Measurements from ENCODE around the gene STRN3.
"Not testable (repeated sequence)": the region's sequence is repeated elsewhere in the genome, so short reads cannot be mapped to it uniquely, and the experiment has no call there.

STRN3 gene

DNA sequence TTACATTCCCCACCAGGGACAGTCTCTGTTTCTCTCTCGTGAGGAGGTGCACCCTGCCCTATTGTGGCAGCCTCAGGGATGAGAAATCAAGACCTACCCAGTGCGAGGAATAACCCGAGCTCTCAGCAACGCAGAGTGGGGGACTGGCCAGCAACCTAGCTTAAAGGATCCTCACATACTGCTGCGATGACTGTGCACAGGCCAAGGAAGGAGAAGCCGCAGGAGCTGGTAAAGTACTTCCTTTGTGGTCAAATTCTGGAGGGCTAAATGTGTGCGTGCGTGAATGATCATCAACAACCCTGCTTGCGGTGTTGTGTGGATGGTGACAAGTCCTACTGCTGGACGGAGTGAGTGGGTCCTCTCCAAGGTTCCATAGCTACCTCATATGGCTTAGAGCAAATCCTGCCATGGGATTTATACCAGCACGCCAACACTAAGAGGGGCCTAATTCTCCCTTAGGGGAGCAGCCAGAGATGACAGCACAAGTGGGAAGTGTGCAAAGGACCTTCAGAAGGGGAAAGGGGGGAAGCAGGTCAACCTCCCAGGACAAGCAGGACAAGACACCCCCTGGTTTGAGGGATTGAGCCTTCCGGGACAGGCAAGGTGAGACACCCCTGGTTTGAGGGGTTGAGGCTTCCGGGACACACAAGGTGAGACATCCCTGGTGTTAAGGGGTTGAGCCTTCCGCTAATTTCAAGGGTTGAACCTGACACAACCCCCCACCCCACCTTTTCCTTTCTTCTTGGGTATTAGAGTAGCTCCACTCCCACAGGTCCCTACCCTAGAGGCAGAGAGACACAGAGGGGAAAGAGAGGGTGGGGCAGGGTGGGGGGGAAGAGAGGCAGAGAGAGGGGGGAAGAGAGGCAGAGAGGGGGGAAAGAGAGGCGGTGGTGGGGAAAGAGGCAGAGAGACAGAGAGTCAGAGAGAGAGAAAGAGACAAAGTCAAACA is 59.5 kb downstream of the STRN3 start:
- H3F3A ChIP-seq (ENCODE audit: control insufficient read depth, insufficient read depth), result no peaks in the 10 kb centered on the region
- H3K4me3 ChIP-seq (ENCODE audit: low read length), result no peak overlapping the region
- no peaks in the 10 kb centered on the region for H4K20me1 ChIP-seq (ENCODE audit: control insufficient read depth, insufficient read depth, low read depth, low read length)
- no peak overlapping the region for H3K4me2 ChIP-seq (ENCODE audit: low read length)
- no peak for TF ChIP-seq EZH2phosphoT487 (IDR thresholded peaks at IDR 0.05; ENCODE audit: borderline replicate concordance, low read length)
- no peaks in the 10 kb centered on the region for H3K4me1 ChIP-seq (ENCODE audit: control insufficient read depth, low read length)
- H3K27me3 ChIP-seq (ENCODE audit: control insufficient read depth, low read length), result no peaks in the 10 kb centered on the region
- no peak overlapping the region for H3K27ac ChIP-seq (ENCODE audit: low read depth, low read length)
- H3K9me2 ChIP-seq (replicated peaks; ENCODE audit: control insufficient read depth, low read length), result no peaks in the 10 kb centered on the region
- peaks cover 12% of the 10 kb centered on the region; the same call in 1 of the 2 replicates for H3K9me3 ChIP-seq (ENCODE audit: control insufficient read depth, insufficient read depth, low read length)
- H3K36me3 ChIP-seq (ENCODE audit: control insufficient read depth, low read length), result peaks cover 15% of the 10 kb centered on the region
- H3K79me2 ChIP-seq (ENCODE audit: control insufficient read depth, low read length), result peaks cover 96% of the 10 kb centered on the region

DNA sequence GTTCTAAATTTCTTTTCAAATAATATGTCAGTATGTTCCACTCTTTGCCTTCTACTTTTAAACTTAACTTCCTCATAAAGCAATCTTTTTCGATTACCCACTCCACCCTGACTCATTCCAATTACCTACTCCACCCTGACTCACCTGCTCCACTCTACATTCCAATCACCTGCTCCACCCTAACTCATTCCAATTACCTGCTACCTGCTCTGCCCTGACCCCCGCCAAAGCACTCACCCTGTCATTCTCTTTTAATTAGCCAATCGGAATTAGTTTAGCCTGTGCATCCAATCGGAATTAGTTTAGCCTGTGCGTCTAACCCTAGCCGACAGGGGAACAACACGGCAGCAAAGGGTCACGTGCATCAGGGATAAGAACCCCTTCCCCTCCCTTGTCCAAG is 60.3 kb downstream of the STRN3 start:
- H3K4me2 ChIP-seq (ENCODE audit: low read length); H3K27me3 ChIP-seq (ENCODE audit: control insufficient read depth, low read length); H3F3A ChIP-seq (ENCODE audit: control insufficient read depth, insufficient read depth); H3K9me2 ChIP-seq (replicated peaks; ENCODE audit: control insufficient read depth, low read length); H3K4me1 ChIP-seq (ENCODE audit: control insufficient read depth, low read length); H4K20me1 ChIP-seq (ENCODE audit: control insufficient read depth, insufficient read depth, low read depth, low read length); H3K27ac ChIP-seq (ENCODE audit: low read depth, low read length); H3K4me3 ChIP-seq (ENCODE audit: low read length): not testable (repeated sequence)
- peaks cover 15% of the 10 kb centered on the region for H3K36me3 ChIP-seq (ENCODE audit: control insufficient read depth, low read length)
- H3K9me3 ChIP-seq (ENCODE audit: control insufficient read depth, insufficient read depth, low read length), result peaks cover 12% of the 10 kb centered on the region; the same call in 1 of the 2 replicates
- peaks cover 96% of the 10 kb centered on the region for H3K79me2 ChIP-seq (ENCODE audit: control insufficient read depth, low read length)

DNA sequence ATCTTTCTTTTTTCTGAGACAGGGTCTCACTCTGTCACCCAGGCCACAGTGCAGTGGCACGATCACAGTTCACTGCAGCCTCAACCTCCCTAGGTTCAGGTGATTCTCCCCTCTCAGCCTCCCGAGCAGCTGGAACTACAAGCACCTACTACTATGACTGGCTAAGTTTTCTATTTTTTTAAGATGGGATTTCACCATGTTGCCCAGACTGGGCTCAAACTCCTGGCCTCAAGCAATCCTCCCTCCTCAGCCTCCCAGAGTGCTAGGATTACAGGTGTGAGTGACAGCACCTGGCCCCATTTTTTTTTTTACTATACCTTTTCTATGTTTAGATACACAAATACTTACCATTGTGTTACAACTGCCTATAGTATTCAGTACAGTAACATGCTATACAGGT is 63.6 kb downstream of the STRN3 start:
- H3K4me1 ChIP-seq (ENCODE audit: control insufficient read depth, low read length), result peaks cover 10% of the 10 kb centered on the region
- not testable (repeated sequence) for H3K27ac ChIP-seq (ENCODE audit: low read depth, low read length); H3K27me3 ChIP-seq (ENCODE audit: control insufficient read depth, low read length); H3F3A ChIP-seq (ENCODE audit: control insufficient read depth, insufficient read depth); H3K9me2 ChIP-seq (replicated peaks; ENCODE audit: control insufficient read depth, low read length); H3K4me2 ChIP-seq (ENCODE audit: low read length); H4K20me1 ChIP-seq (ENCODE audit: control insufficient read depth, insufficient read depth, low read depth, low read length); H3K4me3 ChIP-seq (ENCODE audit: low read length)
- H3K9me3 ChIP-seq (ENCODE audit: control insufficient read depth, insufficient read depth, low read length), result peaks cover 12% of the 10 kb centered on the region; the same call in 1 of the 2 replicates
- H3K36me3 ChIP-seq (ENCODE audit: control insufficient read depth, low read length), result peaks cover 15% of the 10 kb centered on the region
- peaks cover 93% of the 10 kb centered on the region for H3K79me2 ChIP-seq (ENCODE audit: control insufficient read depth, low read length)

DNA sequence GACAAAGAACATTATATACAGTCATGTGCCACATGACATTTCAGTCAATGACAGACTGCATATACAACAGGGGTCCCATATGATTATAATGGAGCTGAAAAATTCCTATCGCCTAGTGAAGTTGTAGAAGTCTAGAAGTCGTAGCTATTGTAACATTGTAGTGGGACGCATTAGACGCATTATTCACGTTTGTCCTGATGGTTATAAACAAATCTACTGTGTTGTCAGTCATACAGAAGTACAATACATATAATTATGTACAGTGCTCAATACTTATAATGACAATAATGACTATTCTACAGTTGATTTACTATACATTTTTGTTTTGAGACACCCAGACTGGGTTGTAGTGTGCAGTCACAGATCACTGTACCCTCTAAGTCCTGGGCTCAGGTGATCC is 64.8 kb downstream of the STRN3 start:
- Histone ChIP-seq H3K4me2 (ENCODE audit: low read length) (no peak overlapping the region), H3K4me3 (ENCODE audit: low read length) (no peak overlapping the region), H4K20me1 (ENCODE audit: control insufficient read depth, insufficient read depth, low read depth, low read length) (0 out of 2 replicates have a peak, but pooled peaks cover 3% of the 10 kb centered on the region), H3K9me3 (ENCODE audit: control insufficient read depth, insufficient read depth, low read length) (peaks cover 5% of the 10 kb centered on the region; the same call in 1 of the 2 replicates), H3K4me1 (ENCODE audit: control insufficient read depth, low read length) (peaks cover 10% of the 10 kb centered on the region), H3F3A (ENCODE audit: control insufficient read depth, insufficient read depth) (no peaks in the 10 kb centered on the region), H3K36me3 (ENCODE audit: control insufficient read depth, low read length) (peaks cover 8% of the 10 kb centered on the region), H3K9me2 (replicated peaks; ENCODE audit: control insufficient read depth, low read length) (no peaks in the 10 kb centered on the region), H3K79me2 (ENCODE audit: control insufficient read depth, low read length) (peaks cover 90% of the 10 kb centered on the region), H3K27ac (ENCODE audit: low read depth, low read length) (no peak overlapping the region), H3K27me3 (ENCODE audit: control insufficient read depth, low read length) (no peaks in the 10 kb centered on the region)
- no peak for TF ChIP-seq EZH2phosphoT487 (IDR thresholded peaks at IDR 0.05; ENCODE audit: borderline replicate concordance, low read length)
- TF ChIP-seq, protein P1, sequence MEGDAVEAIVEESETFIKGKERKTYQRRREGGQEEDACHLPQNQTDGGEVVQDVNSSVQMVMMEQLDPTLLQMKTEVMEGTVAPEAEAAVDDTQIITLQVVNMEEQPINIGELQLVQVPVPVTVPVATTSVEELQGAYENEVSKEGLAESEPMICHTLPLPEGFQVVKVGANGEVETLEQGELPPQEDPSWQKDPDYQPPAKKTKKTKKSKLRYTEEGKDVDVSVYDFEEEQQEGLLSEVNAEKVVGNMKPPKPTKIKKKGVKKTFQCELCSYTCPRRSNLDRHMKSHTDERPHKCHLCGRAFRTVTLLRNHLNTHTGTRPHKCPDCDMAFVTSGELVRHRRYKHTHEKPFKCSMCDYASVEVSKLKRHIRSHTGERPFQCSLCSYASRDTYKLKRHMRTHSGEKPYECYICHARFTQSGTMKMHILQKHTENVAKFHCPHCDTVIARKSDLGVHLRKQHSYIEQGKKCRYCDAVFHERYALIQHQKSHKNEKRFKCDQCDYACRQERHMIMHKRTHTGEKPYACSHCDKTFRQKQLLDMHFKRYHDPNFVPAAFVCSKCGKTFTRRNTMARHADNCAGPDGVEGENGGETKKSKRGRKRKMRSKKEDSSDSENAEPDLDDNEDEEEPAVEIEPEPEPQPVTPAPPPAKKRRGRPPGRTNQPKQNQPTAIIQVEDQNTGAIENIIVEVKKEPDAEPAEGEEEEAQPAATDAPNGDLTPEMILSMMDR (IDR thresholded peaks at IDR 0.05; ENCODE audit: low read depth, low read length, poor library complexity, severe bottlenecking), result no peak
